Prostate gland (tissue), 2 donors: ENCODE measurements around the gene ST8SIA3.

Experiments
- POLR2AphosphoS5 ChIP-seq: sonication (generic); formaldehyde crosslinking; IDR thresholded peaks from one replicate; pipeline ENCODE4 v1.6.1; 2017; ENCODE audit warnings: antibody characterized with exemption
- TF ChIP-seq, protein P1 (sequence below), 4 experiments: fragments of 200-600 bp in 2 of 4; fragments of 450-650 bp in 2 of 4; sonication (generic) in 2 of 4; IDR thresholded peaks; 1 replicate in 3 of 4; 2 replicates in 1 of 4; pipeline ENCODE4 v1.5.1; 2016 to 2019; ENCODE audit warnings: antibody characterized with exemption in 4 of 4, mild to moderate bottlenecking in 2 of 4, moderate library complexity in 2 of 4

DNA sequence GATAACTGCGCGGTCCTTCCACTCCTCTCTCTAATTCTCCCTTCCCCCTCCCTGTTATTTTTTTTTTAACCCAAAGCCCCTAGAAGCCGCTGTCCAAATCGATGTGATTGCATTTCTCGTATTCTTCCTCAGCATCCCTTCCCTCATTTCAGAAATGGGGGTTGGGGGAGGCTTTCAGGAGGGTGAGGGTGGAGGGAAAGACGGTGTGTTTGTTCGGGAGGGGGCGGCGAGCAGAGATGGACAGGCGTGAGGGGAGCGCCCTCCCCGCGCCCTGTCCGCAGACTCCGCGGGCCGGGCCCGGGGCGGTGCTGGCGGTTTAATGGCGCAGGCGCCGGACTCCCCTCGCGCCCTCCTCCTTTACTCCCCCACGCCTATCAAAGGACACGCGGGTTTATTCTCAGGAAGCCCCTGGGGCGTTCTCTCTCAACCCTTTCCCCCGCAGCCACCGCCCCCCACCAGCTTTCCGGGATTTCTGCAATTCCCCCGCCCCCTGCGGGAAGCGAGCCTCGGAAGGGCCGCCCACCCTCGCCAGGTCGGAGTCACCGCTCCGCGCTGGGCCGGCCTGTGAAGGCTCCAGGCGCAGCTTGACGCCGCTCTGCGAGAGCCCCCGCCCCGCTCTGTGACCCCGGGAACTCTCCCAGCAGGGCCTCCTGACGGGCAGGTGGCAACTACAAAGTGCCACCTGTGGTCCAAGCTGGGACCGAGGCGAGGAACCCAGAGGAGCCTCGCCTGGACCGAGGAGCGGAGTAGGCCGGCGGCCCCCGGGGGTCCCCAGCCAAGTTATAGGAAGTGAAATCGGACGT, 981 bp downstream of the ST8SIA3 start:
- no peak for TF ChIP-seq POLR2AphosphoS5
- TF ChIP-seq, protein P1, sequence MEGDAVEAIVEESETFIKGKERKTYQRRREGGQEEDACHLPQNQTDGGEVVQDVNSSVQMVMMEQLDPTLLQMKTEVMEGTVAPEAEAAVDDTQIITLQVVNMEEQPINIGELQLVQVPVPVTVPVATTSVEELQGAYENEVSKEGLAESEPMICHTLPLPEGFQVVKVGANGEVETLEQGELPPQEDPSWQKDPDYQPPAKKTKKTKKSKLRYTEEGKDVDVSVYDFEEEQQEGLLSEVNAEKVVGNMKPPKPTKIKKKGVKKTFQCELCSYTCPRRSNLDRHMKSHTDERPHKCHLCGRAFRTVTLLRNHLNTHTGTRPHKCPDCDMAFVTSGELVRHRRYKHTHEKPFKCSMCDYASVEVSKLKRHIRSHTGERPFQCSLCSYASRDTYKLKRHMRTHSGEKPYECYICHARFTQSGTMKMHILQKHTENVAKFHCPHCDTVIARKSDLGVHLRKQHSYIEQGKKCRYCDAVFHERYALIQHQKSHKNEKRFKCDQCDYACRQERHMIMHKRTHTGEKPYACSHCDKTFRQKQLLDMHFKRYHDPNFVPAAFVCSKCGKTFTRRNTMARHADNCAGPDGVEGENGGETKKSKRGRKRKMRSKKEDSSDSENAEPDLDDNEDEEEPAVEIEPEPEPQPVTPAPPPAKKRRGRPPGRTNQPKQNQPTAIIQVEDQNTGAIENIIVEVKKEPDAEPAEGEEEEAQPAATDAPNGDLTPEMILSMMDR (IDR thresholded peaks at IDR 0.05) = no peak
